ENCODE measurements around the gene JPT2. TPM values are rescaled to one million over a fixed set of nuclear protein-coding genes. Genes with fewer than 3 reads are reported as not detected.
"Not testable (repeated sequence)": the region's sequence is repeated elsewhere in the genome, so short reads cannot be mapped to it uniquely, and the experiment has no call there.

The JPT2 gene
- total and polyA plus RNA-seq, 11 donors: 11.0 to 76.1 (median 34.1) TPM

DNA sequence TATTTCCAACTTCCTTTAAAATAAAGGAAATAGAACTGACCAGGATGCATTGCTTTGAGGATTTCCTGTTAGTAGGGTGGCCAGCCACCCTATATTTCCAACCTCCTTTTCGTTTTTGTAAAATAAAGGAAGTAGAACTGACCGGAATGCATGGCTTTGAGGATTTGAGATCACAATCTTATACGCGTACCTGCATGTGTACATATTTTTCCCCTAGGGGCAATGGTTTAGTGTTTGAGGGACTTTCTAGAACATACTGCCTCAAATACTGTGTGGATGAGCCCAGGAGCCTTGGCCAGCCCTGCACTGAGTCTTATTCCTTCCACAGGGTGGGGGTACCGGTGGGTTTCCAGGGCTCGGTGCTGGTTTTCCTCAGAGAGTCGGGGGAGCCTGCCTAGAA, 53.5 kb downstream of the JPT2 start:
- 74 to 93% (median 80%) methylated on average over 5 to 7 of the region's 7 CpGs for WGBS, 4 donors
- ATAC-seq (no peak), DNase-seq (no peak)
- H3K9me3 ChIP-seq: no peaks in the 10 kb centered on the region
- no peak overlapping the region for H3K4me3 ChIP-seq
- intact Hi-C loops (cut with DNase I): no loop called here
- H3K27me3 ChIP-seq: no peaks in the 10 kb centered on the region
- TF ChIP-seq POLR2A (IDR thresholded peaks at IDR 0.05): no peak
- TF ChIP-seq CTCF (IDR thresholded peaks at IDR 0.05): no peak
- peaks cover 0 to 11% (median 0%) of the 10 kb centered on the region in 12 donors for H3K4me1 ChIP-seq
- peaks cover 0 to 78% (median 72%) of the 10 kb centered on the region in 9 donors for H3K36me3 ChIP-seq
- peak overlapping the region in 1 of 12 donors; percentile 44 for H3K27ac ChIP-seq

DNA sequence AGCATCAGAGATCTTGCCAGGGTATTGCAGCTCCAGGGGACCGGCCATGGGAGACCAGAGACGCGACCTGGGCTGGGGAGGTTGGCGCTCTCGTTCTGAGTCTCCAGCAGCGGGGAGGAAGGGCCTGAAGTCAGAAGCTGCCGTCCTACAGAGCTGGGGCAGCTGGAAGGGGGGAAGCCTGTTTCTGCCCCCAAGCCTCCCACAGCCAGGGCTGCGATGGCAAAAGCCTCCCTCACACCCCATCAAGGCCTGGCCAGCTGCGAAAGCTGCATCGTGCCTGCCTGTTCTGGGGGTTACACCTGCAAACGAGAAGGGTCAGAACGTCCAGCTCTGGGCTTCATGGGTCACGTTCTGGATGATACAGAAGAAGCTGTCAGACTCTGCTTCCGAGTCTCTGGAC, 54.0 kb downstream of the JPT2 start:
- Histone ChIP-seq H3K27ac (no peak overlapping the region), H3K4me3 (no peak overlapping the region), H3K36me3 (peaks cover 0 to 74% (median 68%) of the 10 kb centered on the region in 9 donors), H3K27me3 (no peaks in the 10 kb centered on the region), H3K4me1 (peaks cover 0 to 11% (median 0%) of the 10 kb centered on the region in 12 donors), H3K9me3 (no peaks in the 10 kb centered on the region)
- ATAC-seq (no peak), DNase-seq (no peak)
- intact Hi-C loops (cut with DNase I): no loop called here
- 79 to 86% (median 83%) methylated on average over 4 to 14 of the region's 14 CpGs for WGBS, 4 donors
- TF ChIP-seq POLR2A (IDR thresholded peaks at IDR 0.05) (no peak), CTCF (IDR thresholded peaks at IDR 0.05) (no peak)

DNA sequence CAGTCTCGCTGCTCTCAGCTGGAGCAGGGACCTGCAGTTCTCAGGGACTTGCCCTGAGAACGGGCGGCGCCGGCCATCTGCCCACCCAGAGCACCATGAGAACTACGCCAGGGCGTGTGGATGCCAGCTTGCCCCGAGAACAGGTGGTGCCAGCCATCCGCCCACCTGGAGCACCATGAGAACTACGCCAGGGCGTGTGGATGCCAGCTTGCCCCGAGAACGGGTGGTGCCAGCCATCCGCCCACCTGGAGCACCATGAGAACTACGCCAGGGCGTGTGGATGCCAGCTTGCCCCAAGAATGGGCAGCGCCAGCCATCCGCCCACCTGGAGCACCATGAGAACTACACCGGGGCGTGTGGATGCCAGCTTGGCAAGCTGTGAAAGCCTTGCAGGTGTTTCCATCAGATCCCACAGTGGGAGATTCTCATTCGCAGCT, 54.5 kb downstream of the JPT2 start:
- WGBS, 4 donors: 92 to 96% (median 94%) methylated on average over 20 to 21 of the region's 21 CpGs
- intact Hi-C loops (cut with DNase I); ATAC-seq; DNase-seq; H3K9me3 ChIP-seq; H3K4me3 ChIP-seq; H3K27me3 ChIP-seq; H3K27ac ChIP-seq: not testable (repeated sequence)
- Histone ChIP-seq H3K4me1 (peaks cover 0 to 11% (median 0%) of the 10 kb centered on the region in 12 donors), H3K36me3 (peaks cover 0 to 70% (median 66%) of the 10 kb centered on the region in 9 donors)

GRCh38 chr16:1734123-1734522, 56.0 kb downstream of the JPT2 start:
- H3K9me3 ChIP-seq: no peaks in the 10 kb centered on the region
- H3K36me3 ChIP-seq: peaks cover 0 to 57% (median 52%) of the 10 kb centered on the region in 9 donors
- ATAC-seq (peak in 1 of 4 donors; percentile 22), DNase-seq (no peak)
- TF ChIP-seq CTCF (IDR thresholded peaks at IDR 0.05) (no peak), POLR2A (IDR thresholded peaks at IDR 0.05) (no peak)
- WGBS, 4 donors: 90 to 100% (median 95%) methylated on average over 8 to 22 of the region's 22 CpGs
- H3K4me3 ChIP-seq: no peak overlapping the region
- intact Hi-C loops (cut with DNase I): no loop called here
- peaks cover 0 to 11% (median 0%) of the 10 kb centered on the region in 12 donors for H3K4me1 ChIP-seq
- H3K27me3 ChIP-seq: no peaks in the 10 kb centered on the region
- no peak overlapping the region for H3K27ac ChIP-seq

DNA sequence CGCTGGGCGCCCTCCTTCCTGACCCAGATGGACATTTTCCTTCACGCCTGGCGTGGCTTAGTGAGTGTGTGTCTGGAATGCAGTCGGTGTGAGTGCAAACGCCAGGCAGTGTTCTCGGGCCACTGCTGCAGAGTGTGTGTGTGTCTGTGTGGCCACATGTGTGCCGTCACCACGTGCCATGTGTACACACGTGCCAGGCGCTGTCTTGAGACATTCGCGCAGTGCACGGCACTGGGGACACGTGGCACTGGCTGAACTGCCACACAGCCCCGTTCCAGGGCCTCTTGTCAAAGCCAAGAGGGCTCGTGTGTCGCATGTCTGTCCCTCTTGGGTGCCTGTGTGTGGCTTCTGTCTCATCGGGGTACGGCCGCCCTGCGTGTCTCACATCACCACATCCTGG, 56.7 kb downstream of the JPT2 start:
- Histone ChIP-seq H3K27me3 (no peaks in the 10 kb centered on the region), H3K27ac (no peak overlapping the region), H3K4me3 (no peak overlapping the region), H3K4me1 (peaks cover 0 to 11% (median 0%) of the 10 kb centered on the region in 12 donors), H3K36me3 (peaks cover 0 to 50% (median 45%) of the 10 kb centered on the region in 9 donors), H3K9me3 (no peaks in the 10 kb centered on the region)
- intact Hi-C loops (cut with DNase I): no loop called here
- DNase-seq: no peak
- ATAC-seq: peak in 1 of 4 donors; percentile 16
- TF ChIP-seq POLR2A (IDR thresholded peaks at IDR 0.05) (no peak), CTCF (IDR thresholded peaks at IDR 0.05) (no peak)
- WGBS, 4 donors: 95 to 99% (median 98%) methylated on average over 15 to 22 of the region's 22 CpGs

All from heart left ventricle (tissue), 16 donors.